ENCODE data around the gene LRCH1.

DNA sequence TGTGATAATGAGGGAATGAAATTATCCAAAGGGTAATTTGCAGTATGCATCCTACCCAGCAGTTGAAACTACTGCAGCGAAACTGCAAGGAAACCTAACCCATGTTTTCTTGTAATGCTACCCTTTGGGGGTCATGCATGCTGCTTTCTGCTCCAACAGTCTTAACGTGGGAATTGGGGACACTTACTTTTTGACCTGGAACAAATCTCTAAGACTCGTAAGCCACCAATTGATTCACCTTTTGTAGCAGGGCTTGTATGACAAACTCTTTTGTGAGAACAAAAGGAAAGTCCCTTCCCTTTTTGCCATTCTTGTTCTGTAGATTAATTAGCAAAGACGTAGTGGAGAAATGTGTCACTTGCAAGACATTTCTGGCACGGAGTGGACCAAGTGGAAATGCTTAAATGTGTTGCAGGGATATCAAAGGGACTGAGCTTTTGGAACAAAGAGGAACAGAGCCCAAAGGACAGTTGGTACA lies 27.4 kb downstream of the LRCH1 start:
- TF ChIP-seq IRF2 (CRISPR knock-in tag; IDR thresholded peaks at IDR 0.05) (no peak), SOX13 (IDR thresholded peaks at IDR 0.05) (no peak), SOX13 (CRISPR knock-in tag; conservative IDR thresholded peaks at IDR 0.05 in 1 of 2, IDR thresholded peaks at IDR 0.05 in 1 of 2) (no peak), ZNF232 (CRISPR knock-in tag; IDR thresholded peaks at IDR 0.05; ENCODE audit: borderline replicate concordance) (no peak)
- TF ChIP-seq, protein P1, sequence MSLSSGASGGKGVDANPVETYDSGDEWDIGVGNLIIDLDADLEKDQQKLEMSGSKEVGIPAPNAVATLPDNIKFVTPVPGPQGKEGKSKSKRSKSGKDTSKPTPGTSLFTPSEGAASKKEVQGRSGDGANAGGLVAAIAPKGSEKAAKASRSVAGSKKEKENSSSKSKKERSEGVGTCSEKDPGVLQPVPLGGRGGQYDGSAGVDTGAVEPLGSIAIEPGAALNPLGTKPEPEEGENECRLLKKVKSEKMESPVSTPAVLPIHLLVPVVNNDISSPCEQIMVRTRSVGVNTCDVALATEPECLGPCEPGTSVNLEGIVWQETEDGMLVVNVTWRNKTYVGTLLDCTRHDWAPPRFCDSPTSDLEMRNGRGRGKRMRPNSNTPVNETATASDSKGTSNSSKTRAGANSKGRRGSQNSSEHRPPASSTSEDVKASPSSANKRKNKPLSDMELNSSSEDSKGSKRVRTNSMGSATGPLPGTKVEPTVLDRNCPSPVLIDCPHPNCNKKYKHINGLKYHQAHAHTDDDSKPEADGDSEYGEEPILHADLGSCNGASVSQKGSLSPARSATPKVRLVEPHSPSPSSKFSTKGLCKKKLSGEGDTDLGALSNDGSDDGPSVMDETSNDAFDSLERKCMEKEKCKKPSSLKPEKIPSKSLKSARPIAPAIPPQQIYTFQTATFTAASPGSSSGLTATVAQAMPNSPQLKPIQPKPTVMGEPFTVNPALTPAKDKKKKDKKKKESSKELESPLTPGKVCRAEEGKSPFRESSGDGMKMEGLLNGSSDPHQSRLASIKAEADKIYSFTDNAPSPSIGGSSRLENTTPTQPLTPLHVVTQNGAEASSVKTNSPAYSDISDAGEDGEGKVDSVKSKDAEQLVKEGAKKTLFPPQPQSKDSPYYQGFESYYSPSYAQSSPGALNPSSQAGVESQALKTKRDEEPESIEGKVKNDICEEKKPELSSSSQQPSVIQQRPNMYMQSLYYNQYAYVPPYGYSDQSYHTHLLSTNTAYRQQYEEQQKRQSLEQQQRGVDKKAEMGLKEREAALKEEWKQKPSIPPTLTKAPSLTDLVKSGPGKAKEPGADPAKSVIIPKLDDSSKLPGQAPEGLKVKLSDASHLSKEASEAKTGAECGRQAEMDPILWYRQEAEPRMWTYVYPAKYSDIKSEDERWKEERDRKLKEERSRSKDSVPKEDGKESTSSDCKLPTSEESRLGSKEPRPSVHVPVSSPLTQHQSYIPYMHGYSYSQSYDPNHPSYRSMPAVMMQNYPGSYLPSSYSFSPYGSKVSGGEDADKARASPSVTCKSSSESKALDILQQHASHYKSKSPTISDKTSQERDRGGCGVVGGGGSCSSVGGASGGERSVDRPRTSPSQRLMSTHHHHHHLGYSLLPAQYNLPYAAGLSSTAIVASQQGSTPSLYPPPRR (CRISPR knock-in tag; IDR thresholded peaks at IDR 0.05; ENCODE audit: borderline replicate concordance) = no peak

Data from HepG2 (cell line).